Endothelial cell of umbilical vein (primary cell): ENCODE results near the gene C20orf202. TPM values are rescaled to one million over a fixed set of nuclear protein-coding genes. Genes with fewer than 3 reads are reported as not detected.
A peak's percentile ranks its signal among the peaks of the same experiment; 100 is the strongest.

ENCODE experiments used
- BruUV-seq: library from RNA; stranded (reverse); fragments of 400-500 nt; replicated peaks from 2 replicates; lab custom pipeline; 2021; lab: Mats Ljungman, UMichigan
- CTCF ChIA-PET: fragments of 300-600, 350-600 bp; sonication (Branson Sonifier 250); formaldehyde crosslinking; loops from one replicate; lab custom pipeline; 2021; ENCODE audit warnings: antibody characterized with exemption, inconsistent platforms; lab: Charles Lee
- POLR2A ChIA-PET: fragments of 300-600, 350-600 bp; sonication (Branson Sonifier 250); formaldehyde crosslinking; loops from one replicate; lab custom pipeline; 2021; ENCODE audit warnings: antibody characterized with exemption, inconsistent platforms; lab: Charles Lee
- DNase-seq: peaks from one replicate; pipeline ENCODE4 v3.0.0-alpha.2; 2011; ENCODE audit warnings: low read depth, low spot score
- FAIRE-seq: peaks from 2 replicates; lab custom pipeline; 2011; peaks lifted over from hg19 to GRCh38; lab: Jason Lieb, UNC
- H2AFZ ChIP-seq: 2 replicates; pipeline ENCODE4 v1.6.0; 2012; ENCODE audit warnings: low read depth, low read length, control low read depth, inconsistent platforms
- H3K27ac ChIP-seq: 2 replicates; pipeline ENCODE4 v1.5.1; 2011; ENCODE audit warnings: low read depth, mild to moderate bottlenecking, control low read depth, low read length, moderate library complexity; ENCODE audit not compliant: insufficient read depth
- H3K27me3 ChIP-seq, 2 experiments: 2 replicates each; pipeline versions ENCODE4 v1.6.0 to v1.6.1; 2011; ENCODE audit warnings: low read length in 2 of 2, mixed read lengths in 1 of 2; ENCODE audit not compliant: control insufficient read depth in 2 of 2, insufficient read depth in 2 of 2
- H3K36me3 ChIP-seq, 2 experiments: 2 replicates in 1 of 2; 3 replicates in 1 of 2; pipeline ENCODE4 v1.5.1; 2011; ENCODE audit warnings: low read length in 2 of 2, mild to moderate bottlenecking in 1 of 2, moderate library complexity in 1 of 2; ENCODE audit not compliant: control insufficient read depth in 2 of 2, insufficient read depth in 2 of 2; ENCODE audit errors: extremely low read depth in 1 of 2
- H3K4me1 ChIP-seq: 3 replicates; pipeline ENCODE4 v1.5.1; 2011; ENCODE audit warnings: mild to moderate bottlenecking, low read length; ENCODE audit not compliant: control insufficient read depth, insufficient read depth; ENCODE audit errors: extremely low read depth
- H3K4me2 ChIP-seq: 2 replicates; pipeline ENCODE4 v1.6.1; 2011; ENCODE audit warnings: low read length, control low read depth, mixed read lengths; ENCODE audit not compliant: insufficient read depth
- H3K4me3 ChIP-seq, 3 experiments: fragments of 200-600 bp in 1 of 3; sonication (generic), shearing (Covaris generic) in 1 of 3; replicated peaks in 1 of 3; 2 replicates each; pipeline ENCODE4 v1.5.1; 2011 to 2016; ENCODE audit warnings: control low read depth in 3 of 3, low read length in 3 of 3, mild to moderate bottlenecking in 2 of 3, inconsistent platforms in 1 of 3, low read depth in 1 of 3, moderate library complexity in 1 of 3; ENCODE audit not compliant: insufficient read depth in 1 of 3
- H3K79me2 ChIP-seq: 2 replicates; pipeline ENCODE4 v1.6.0; 2012; ENCODE audit warnings: low read length, inconsistent platforms; ENCODE audit not compliant: control insufficient read depth, insufficient read depth
- H3K9ac ChIP-seq: replicated peaks from 2 replicates; pipeline ENCODE3; 2011; ENCODE audit warnings: low read length, control low read depth; ENCODE audit not compliant: insufficient read depth; ENCODE audit errors: extremely low read depth
- H3K9me1 ChIP-seq: replicated peaks from 3 replicates; pipeline ENCODE4 v1.6.0; 2011; ENCODE audit warnings: mild to moderate bottlenecking, low read length; ENCODE audit not compliant: control insufficient read depth, insufficient read depth; ENCODE audit errors: extremely low read depth
- H3K9me3 ChIP-seq: replicated peaks from 2 replicates; pipeline ENCODE4 v1.5.1; 2012; ENCODE audit warnings: low read length, inconsistent platforms; ENCODE audit not compliant: control insufficient read depth, insufficient read depth
- H4K20me1 ChIP-seq: replicated peaks from 2 replicates; pipeline ENCODE3; 2011; ENCODE audit warnings: mild to moderate bottlenecking, low read length; ENCODE audit not compliant: control insufficient read depth, insufficient read depth; ENCODE audit errors: extremely low read depth
- CTCF ChIP-seq, 2 donors: IDR thresholded peaks; 1 replicate in 1 of 2; 2 replicates in 1 of 2; pipeline ENCODE4 v1.5.1; 2011; ENCODE audit warnings: low read length in 2 of 2, mild to moderate bottlenecking in 2 of 2, moderate library complexity in 2 of 2, control low read depth in 1 of 2, inconsistent platforms in 1 of 2, low read depth in 1 of 2; ENCODE audit not compliant: insufficient read depth in 1 of 2; ENCODE audit errors: extremely low read depth in 1 of 2
- EZH2 ChIP-seq: IDR thresholded peaks from 2 replicates; pipeline ENCODE4 v1.6.1; 2012; ENCODE audit warnings: borderline replicate concordance, low read depth, mild to moderate bottlenecking, moderate library complexity, low read length, inconsistent platforms; ENCODE audit not compliant: severe bottlenecking
- FOS ChIP-seq: IDR thresholded peaks from 2 replicates; pipeline ENCODE4 v1.6.1; 2011; ENCODE audit warnings: mild to moderate bottlenecking, low read length, moderate library complexity, borderline replicate concordance; ENCODE audit not compliant: insufficient read depth
- GATA2 ChIP-seq: IDR thresholded peaks from 2 replicates; pipeline ENCODE4 v1.7.0; 2011; ENCODE audit warnings: low read depth, mild to moderate bottlenecking, moderate library complexity, mixed read lengths, low read length; ENCODE audit not compliant: insufficient read length, insufficient read depth
- JUN ChIP-seq: IDR thresholded peaks from 2 replicates; pipeline ENCODE4 v1.6.1; 2011; ENCODE audit warnings: borderline replicate concordance, low read depth; ENCODE audit not compliant: insufficient read length, insufficient read depth
- MYC ChIP-seq: IDR thresholded peaks from one replicate; pipeline ENCODE4 v1.6.1; 2011; ENCODE audit warnings: mild to moderate bottlenecking, low read depth, low read length
- POLR2A ChIP-seq: IDR thresholded peaks from 2 replicates; pipeline ENCODE4 v1.6.1; 2012; ENCODE audit warnings: low read depth, mild to moderate bottlenecking, control low read depth, low read length
- POLR2AphosphoS5 ChIP-seq: IDR thresholded peaks from 2 replicates; pipeline ENCODE4 v1.6.1; 2012; ENCODE audit warnings: low read depth, mild to moderate bottlenecking, control low read depth, low read length, moderate library complexity; ENCODE audit not compliant: insufficient read depth
- dilution Hi-C: fragments of 300-500 bp; cut with MboI; formaldehyde crosslinking; loops from one replicate; pipeline ENCODE4 v1.15.0; 2019; ENCODE audit warnings: low sequenced_read_pairs; ENCODE audit not compliant: extremely low pct_ligation_motif_present
- intact Hi-C: fragments of 100-400 bp; cut with micrococcal nuclease; formaldehyde crosslinking; loops from one replicate; pipeline ENCODE4 v1.10.0; 2022
- polyA plus RNA-seq, 4 experiments: library from polyadenylated mRNA; depleted of rRNA in 3 of 4; stranded (reverse) in 3 of 4; unstranded in 1 of 4; fragments of >200 nt; gene quantifications; 2 replicates each; pipeline versions ENCODE4 v1.2.1 to v1.2.3, GENCODE V29; 2011 to 2012; ENCODE audit warnings: missing spikeins in 1 of 4
- total RNA-seq: library from RNA; stranded (reverse); gene quantifications from 2 replicates; pipeline ENCODE4 v1.2.3, GENCODE V29; 2021
- TF ChIP-seq, protein P1 (sequence below): IDR thresholded peaks from 2 replicates; pipeline ENCODE4 v1.6.1; 2011; ENCODE audit not compliant: insufficient read depth, insufficient read length

The C20orf202 gene
- total and polyA plus RNA-seq, 2 donors (not counting 3 experiments of a cell fraction or from before 2014, with no cell fraction given): not detected

DNA sequence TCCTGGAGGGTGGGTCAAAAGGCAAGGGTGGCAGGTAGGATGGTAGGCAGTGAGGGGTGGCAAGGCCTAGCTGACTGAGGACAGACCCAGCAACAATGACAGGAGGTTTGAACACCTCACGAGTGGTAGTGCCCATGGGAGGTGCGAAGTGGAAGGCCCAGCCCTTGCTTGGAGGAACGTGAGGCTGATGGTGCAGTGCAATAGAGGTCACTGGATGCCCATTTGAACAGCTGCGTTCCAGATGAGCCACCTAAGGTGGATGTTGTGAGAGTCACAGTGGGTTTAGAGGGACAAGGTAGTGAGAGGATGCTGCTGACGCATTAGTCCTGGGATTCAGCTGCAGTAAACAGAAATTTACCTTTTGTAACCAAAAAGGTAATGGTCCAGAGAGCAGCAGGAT lies 34.0 kb upstream of the C20orf202 start:
- POLR2A ChIA-PET: no interaction called here
- no peaks in the 10 kb centered on the region for H4K20me1 ChIP-seq
- no peak overlapping the region for H3K4me3 ChIP-seq
- DNase-seq: no peak
- CTCF ChIA-PET: no interaction called here
- peaks cover 17% of the 10 kb centered on the region for H3K4me1 ChIP-seq
- no peak overlapping the region for H2AFZ ChIP-seq
- no TSS peak for BruUV-seq
- TF ChIP-seq CTCF (IDR thresholded peaks at IDR 0.05; ENCODE audit: extremely low read depth in 1 of 2, insufficient read depth in 1 of 2, low read depth in 1 of 2, low read length in 2 of 2): no peak
- TF ChIP-seq MYC: no peak
- no peak for TF ChIP-seq FOS
- dilution Hi-C loops (no loop called here), intact Hi-C loops (no loop called here)
- H3K9ac ChIP-seq: no peak overlapping the region
- H3K4me2 ChIP-seq: no peak overlapping the region
- FAIRE-seq: no peak
- no peaks in the 10 kb centered on the region for H3K9me3 ChIP-seq
- H3K36me3 ChIP-seq: peaks cover 2 to 23% of the 10 kb centered on the region in 2 experiments
- H3K79me2 ChIP-seq: no peaks in the 10 kb centered on the region
- no peaks in the 10 kb centered on the region for H3K9me1 ChIP-seq
- no peaks in the 10 kb centered on the region for H3K27me3 ChIP-seq
- no peak overlapping the region for H3K27ac ChIP-seq

GRCh38 chr20:1171461-1172093 lies 31.7 kb upstream of the C20orf202 start:
- intact Hi-C loops: no loop called here
- CTCF ChIA-PET: interaction anchor here (1.0 to 1.2 kb wide), 2 partner anchors 9 to 63 kb away, joined by 3 read pairs; no protein-coding TSS in a partner anchor
- no peak overlapping the region for H3K9ac ChIP-seq
- no peaks in the 10 kb centered on the region for H3K79me2 ChIP-seq
- H3K4me2 ChIP-seq: no peak overlapping the region
- H3K9me3 ChIP-seq: no peaks in the 10 kb centered on the region
- H2AFZ ChIP-seq: no peak overlapping the region
- no peak overlapping the region for H3K4me3 ChIP-seq
- FAIRE-seq (peak; percentile 56), DNase-seq (peak; percentile 26)
- BruUV-seq: no TSS peak
- H3K27me3 ChIP-seq: no peaks in the 10 kb centered on the region
- H4K20me1 ChIP-seq: no peaks in the 10 kb centered on the region
- POLR2A ChIA-PET: no interaction called here
- H3K27ac ChIP-seq: no peak overlapping the region
- peaks cover 2 to 13% of the 10 kb centered on the region in 2 experiments for H3K36me3 ChIP-seq
- H3K9me1 ChIP-seq: no peaks in the 10 kb centered on the region
- no peak for TF ChIP-seq EZH2
- TF ChIP-seq FOS: no peak
- TF ChIP-seq MYC: no peak
- TF ChIP-seq POLR2AphosphoS5: no peak
- TF ChIP-seq, protein P1, sequence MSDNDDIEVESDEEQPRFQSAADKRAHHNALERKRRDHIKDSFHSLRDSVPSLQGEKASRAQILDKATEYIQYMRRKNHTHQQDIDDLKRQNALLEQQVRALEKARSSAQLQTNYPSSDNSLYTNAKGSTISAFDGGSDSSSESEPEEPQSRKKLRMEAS: no peak
- TF ChIP-seq GATA2: no peak
- no peak for TF ChIP-seq JUN
- no peak for TF ChIP-seq POLR2A
- TF ChIP-seq CTCF (IDR thresholded peaks at IDR 0.05; ENCODE audit: extremely low read depth in 1 of 2, insufficient read depth in 1 of 2, low read depth in 1 of 2, low read length in 2 of 2): no peak
- dilution Hi-C loops: no loop called here
- peaks cover 10% of the 10 kb centered on the region for H3K4me1 ChIP-seq
